GM12874 (cell line): ENCODE data around the gene FAM25G.

ENCODE experiments used
- TF ChIP-seq, protein P1 (sequence below): IDR thresholded peaks from 2 replicates; pipeline ENCODE4 v1.5.1; 2011; ENCODE audit warnings: low read depth, mild to moderate bottlenecking, control low read depth, low read length, moderate library complexity; ENCODE audit not compliant: insufficient read depth

Gene FAM25G

DNA sequence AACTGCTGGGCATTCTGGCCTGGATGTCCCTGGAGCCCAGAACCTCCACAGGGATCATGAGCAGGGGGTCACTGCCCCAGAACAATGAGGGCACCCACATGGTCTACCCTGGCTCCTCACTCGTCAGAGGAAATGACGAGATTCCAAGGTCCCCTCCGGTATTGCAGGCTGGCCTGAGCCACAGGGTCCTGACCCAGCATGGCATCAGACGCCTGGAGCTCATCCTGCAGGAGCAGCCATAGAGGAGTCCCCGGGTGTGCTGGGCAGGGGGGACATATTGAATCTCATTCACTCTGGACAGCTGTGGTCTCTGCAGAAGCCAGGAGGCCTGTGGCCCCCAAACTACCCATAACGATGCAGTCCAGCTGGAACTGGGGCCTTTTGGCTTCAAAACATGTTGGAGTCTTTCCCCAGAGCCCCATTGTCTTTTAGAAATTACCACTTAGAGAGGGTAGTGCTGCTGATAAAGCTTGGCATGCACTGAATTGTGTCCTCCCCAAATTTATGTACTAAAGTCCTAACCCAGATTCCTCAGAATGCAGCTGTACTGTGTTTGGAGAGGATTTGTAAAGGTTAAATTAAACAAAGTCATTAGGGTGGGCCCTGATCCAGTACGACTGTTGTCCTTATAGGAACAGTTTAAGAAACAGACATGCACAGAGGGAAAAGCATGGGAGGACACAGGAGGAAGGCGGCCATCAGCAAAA is 35.3 kb downstream of the FAM25G start:
- TF ChIP-seq, protein P1, sequence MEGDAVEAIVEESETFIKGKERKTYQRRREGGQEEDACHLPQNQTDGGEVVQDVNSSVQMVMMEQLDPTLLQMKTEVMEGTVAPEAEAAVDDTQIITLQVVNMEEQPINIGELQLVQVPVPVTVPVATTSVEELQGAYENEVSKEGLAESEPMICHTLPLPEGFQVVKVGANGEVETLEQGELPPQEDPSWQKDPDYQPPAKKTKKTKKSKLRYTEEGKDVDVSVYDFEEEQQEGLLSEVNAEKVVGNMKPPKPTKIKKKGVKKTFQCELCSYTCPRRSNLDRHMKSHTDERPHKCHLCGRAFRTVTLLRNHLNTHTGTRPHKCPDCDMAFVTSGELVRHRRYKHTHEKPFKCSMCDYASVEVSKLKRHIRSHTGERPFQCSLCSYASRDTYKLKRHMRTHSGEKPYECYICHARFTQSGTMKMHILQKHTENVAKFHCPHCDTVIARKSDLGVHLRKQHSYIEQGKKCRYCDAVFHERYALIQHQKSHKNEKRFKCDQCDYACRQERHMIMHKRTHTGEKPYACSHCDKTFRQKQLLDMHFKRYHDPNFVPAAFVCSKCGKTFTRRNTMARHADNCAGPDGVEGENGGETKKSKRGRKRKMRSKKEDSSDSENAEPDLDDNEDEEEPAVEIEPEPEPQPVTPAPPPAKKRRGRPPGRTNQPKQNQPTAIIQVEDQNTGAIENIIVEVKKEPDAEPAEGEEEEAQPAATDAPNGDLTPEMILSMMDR = no peak

DNA sequence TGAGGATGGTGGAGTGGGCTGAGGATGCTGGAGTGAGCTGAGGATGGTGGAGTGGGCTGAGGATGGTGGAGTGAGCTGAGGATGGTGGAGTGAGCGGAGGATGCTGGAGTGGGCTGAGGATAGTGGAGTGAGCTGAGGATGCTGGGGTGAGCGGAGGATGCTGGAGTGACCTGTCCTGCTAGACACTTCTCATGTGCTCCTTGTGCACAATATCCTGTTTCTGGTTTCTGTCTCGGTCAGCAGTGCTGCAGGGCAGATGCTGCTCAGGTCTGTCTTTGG is 36.8 kb downstream of the FAM25G start:
- TF ChIP-seq, protein P1 = no peak

DNA sequence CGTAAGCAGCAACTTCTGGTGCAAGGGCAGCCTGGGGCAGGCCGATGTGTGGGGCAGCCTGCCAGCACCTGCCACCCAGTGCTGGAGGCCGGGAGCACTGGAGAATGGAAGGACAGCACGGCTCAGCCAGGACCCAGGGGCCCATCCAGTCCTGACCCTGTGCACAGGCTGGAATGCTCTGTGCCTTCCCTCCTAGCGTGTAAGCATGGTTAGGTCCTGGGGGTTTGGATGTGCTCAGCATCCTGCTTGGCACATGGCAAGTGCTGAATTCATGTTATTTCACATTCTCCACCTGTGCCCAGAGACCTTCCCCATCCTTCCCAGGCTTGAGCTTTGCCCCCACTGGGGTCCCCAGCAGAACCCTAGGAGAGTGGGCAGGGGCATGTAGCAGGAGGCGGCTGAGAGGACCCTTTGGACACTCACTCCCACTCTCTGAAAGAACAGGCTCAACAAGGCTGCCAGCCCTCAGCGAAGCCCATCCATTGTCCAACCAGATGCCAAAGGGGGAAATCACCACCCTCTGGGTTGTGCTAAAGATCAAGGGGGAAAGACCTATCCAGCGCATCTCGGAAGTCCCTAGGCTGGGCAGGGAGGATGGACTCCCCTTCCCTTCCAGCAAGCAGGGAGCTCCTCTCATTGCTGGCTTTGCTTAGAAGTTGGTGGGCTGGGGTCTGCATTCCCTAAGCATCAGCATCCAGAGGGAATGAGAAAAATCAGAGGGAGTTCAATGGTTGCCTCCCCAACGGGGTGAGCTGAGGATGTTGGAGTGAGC is 37.3 kb downstream of the FAM25G start:
- TF ChIP-seq, protein P1 = no peak

DNA sequence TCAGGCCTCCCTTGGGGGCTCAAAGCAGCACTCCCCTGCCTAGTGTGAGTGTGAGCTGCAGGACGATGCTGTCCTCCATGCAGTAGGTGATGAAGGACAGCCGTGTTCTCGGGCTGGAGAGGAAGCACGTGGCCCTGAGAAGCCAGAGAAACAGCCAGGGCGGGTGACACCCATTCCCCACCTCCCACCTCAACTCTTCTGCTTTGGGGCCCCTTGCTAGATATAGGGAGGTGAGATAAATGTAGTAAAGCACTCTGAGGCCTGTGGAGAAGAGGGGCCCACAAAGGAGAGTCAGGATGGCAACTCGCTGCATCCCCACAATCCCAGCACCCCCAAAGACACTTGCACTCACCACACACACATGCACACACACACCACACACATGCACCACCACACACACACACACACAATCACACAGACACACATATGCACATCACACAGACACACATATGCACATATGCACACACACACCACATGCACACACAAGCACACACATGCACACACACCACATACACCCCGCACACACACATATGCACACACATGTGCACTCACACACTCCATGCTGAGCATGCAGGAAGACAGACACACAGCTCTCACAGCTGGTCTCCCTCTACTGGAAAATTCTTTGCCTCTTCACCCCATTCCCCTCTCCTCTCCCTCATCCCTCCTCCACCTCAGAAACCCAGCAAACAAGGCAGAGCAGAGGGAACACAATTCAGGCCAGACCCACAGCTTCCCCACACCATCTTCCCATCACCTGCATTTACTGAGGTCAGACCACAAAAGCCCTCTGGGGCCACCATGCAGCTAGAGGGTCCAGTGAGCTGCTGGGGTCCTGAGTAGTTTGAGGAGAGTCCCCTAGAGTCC is 38.1 kb downstream of the FAM25G start:
- TF ChIP-seq, protein P1 = no peak

DNA sequence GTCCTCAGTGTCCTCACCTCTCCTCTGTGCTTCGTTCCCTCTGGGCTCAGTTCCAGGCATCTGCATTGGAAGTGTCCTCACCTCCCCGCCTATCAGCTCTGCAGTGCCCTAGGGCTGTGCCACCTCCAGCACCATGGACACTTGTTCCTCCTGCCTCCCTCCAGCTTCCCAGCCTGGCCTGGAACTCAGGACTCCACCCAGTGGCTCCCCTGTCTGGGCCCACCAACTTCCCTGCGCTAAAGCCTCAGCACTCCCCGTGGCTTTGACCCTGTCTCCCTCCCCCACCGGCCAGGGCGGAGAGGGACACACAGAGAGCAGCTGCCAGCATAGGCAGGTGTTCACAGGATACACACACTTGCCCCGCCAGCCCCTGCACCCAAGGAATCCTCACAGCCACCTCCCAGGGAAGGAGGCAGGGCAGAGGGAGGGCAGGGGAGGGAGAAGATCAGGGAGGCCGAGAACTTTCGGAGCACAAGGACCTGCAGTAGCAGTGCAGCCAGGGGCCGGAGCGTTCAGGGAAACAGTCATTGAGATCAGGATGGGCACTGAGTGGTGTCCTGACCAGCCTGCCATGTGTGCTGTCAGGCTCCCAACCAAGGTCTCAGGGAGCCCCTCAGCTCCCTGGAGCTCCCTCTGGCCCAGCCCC is 38.9 kb downstream of the FAM25G start:
- TF ChIP-seq, protein P1 = no peak

DNA sequence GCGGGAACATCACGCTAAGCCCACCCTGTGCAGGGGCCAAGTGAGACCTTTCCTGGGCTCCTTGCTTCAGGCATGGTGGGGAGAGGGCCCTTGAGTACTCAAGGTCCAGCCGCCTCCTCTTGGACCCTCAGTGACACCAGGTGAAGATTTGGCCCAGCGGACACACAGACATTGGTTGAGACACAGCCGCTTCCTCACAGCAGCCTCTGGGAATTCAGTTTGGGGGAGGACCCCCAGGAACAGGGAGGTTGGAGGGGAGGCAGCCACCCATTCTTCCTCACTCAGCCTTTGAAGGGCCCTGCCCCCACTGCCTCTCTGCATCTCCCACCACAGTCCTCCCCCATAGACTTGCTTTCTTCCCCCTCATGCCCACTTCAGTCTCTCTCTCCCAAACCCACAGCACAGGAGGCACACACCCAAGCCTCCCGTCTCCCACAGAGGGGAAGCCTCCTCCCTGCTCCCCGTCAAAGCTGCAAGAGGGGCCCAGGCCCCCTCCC is 39.5 kb downstream of the FAM25G start:
- TF ChIP-seq, protein P1 = no peak
